Glutamatergic neuron (in vitro differentiated cells): Measurements from ENCODE around the gene TRIM25. TPM values are rescaled to one million over a fixed set of nuclear protein-coding genes. Genes with fewer than 3 reads are reported as not detected.

Experiments
- DNase-seq: peaks from one replicate; pipeline ENCODE4 v3.0.0; 2022
- H3K27ac Mint-ChIP-seq: one replicate; pipeline ENCODE4 v1.8.0; 2020; ENCODE audit warnings: mild to moderate bottlenecking, mixed read lengths, inconsistent platforms; ENCODE audit not compliant: unreplicated experiment
- H3K27me3 Mint-ChIP-seq: one replicate; pipeline ENCODE4 v1.8.0; 2020; ENCODE audit warnings: mild to moderate bottlenecking, moderate library complexity, mixed read lengths, inconsistent platforms; ENCODE audit not compliant: unreplicated experiment
- H3K36me3 Mint-ChIP-seq: one replicate; pipeline ENCODE4 v1.8.0; 2020; ENCODE audit warnings: mild to moderate bottlenecking, mixed read lengths, inconsistent platforms; ENCODE audit not compliant: unreplicated experiment
- H3K4me1 Mint-ChIP-seq: one replicate; pipeline ENCODE4 v1.8.0; 2020; ENCODE audit warnings: mild to moderate bottlenecking, low read depth, mixed read lengths, inconsistent platforms; ENCODE audit not compliant: unreplicated experiment
- H3K4me3 Mint-ChIP-seq: one replicate; pipeline ENCODE4 v1.8.0; 2020; ENCODE audit warnings: mild to moderate bottlenecking, mixed read lengths, inconsistent platforms; ENCODE audit not compliant: unreplicated experiment
- H3K9me3 Mint-ChIP-seq: one replicate; pipeline ENCODE4 v1.8.0; 2020; ENCODE audit warnings: mild to moderate bottlenecking, moderate library complexity, mixed read lengths, inconsistent platforms; ENCODE audit not compliant: unreplicated experiment
- CTCF ChIP-seq: fragments of 200-600 bp; sonication (generic); IDR thresholded peaks from one replicate; pipeline ENCODE4 v1.5.0; 2021; ENCODE audit not compliant: partially characterized antibody, unreplicated experiment
- total RNA-seq: library from RNA; stranded (reverse); fragmentation: NEBNext Ultra II Directional; extraction: Animal tissue kit (Norgen Biotek cat#: 25700); gene quantifications from one replicate; pipeline ENCODE4 v1.2.1, GENCODE V29; 2021; ENCODE audit not compliant: unreplicated experiment

TRIM25 gene
- total RNA-seq, 1 donor from 2014 or later, result 1.9 TPM

DNA sequence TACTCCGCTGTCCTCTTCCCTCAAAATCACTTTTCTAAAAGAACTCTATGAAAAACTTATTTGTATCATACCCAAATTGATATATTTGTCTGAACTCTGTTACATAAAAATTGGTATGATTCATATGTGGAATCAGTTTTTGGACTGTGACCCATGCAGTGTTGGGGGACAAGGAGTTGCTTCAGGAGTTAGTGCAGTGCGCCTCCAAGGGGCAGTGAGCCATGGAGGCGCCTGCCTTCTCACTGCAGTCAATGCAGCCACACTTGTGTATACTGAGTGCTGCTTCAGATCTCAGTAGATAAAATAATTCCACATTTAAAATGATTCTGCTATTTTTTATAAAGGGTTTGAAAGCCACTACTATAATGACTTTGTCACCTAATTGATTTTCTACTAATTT, 47.4 kb downstream of the TRIM25 start:
- no peaks in the 10 kb centered on the region for H3K27me3 Mint-ChIP-seq
- no peaks in the 10 kb centered on the region for H3K4me1 Mint-ChIP-seq
- no peaks in the 10 kb centered on the region for H3K36me3 Mint-ChIP-seq
- no peak overlapping the region for H3K4me3 Mint-ChIP-seq
- DNase-seq, result no peak
- no peak overlapping the region for H3K27ac Mint-ChIP-seq
- H3K9me3 Mint-ChIP-seq, result no peaks in the 10 kb centered on the region
- no peak for TF ChIP-seq CTCF

DNA sequence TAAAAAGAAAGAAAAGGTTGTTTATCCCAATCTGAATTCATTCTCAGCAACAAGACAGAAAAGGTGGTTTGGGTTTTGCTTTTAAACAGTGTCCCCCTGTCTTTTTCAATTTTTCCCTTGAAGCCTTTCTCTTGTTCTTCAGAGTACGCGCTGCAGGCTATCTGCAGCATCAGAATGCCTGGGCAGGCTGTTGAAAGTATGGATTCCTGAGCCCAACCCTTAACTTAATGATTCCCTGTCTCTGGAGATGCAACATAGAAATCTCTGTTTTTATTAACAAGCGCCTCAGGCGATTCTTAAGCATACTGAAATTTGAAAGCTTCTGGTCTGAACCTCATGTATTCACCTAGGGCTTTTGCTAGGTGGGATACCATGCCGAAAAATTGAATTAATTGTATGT, 47.8 kb downstream of the TRIM25 start:
- H3K27ac Mint-ChIP-seq, result no peak overlapping the region
- H3K27me3 Mint-ChIP-seq, result no peaks in the 10 kb centered on the region
- no peaks in the 10 kb centered on the region for H3K4me1 Mint-ChIP-seq
- TF ChIP-seq CTCF, result no peak
- no peak overlapping the region for H3K4me3 Mint-ChIP-seq
- no peaks in the 10 kb centered on the region for H3K9me3 Mint-ChIP-seq
- DNase-seq, result no peak
- no peaks in the 10 kb centered on the region for H3K36me3 Mint-ChIP-seq

DNA sequence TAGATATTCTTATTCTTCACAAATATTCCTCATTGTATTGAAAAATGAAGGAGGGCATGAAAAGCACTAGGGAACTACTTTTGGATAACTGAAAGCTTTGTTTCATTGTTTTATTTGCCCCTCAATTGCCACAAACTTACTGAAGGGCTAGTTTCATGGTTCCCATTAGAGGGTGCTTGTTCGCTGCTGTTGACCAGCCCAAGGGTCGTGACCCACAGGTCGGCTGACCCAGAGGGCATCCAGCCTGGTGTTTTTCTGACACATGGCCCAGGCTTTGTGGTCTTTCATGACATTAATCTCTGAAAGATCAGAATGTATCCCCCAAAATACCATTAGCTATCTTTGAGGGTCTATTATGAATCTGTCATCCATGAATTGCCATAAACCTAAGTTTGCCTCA, 49.9 kb downstream of the TRIM25 start:
- Mint-ChIP-seq H3K9me3 (no peaks in the 10 kb centered on the region), H3K27me3 (no peaks in the 10 kb centered on the region), H3K4me3 (no peak overlapping the region), H3K36me3 (no peaks in the 10 kb centered on the region), H3K27ac (no peak overlapping the region), H3K4me1 (no peaks in the 10 kb centered on the region)
- TF ChIP-seq CTCF, result no peak
- no peak for DNase-seq

GRCh38 chr17:56861899-56862298, 52.0 kb downstream of the TRIM25 start:
- no peaks in the 10 kb centered on the region for H3K4me1 Mint-ChIP-seq
- no peaks in the 10 kb centered on the region for H3K36me3 Mint-ChIP-seq
- no peak for TF ChIP-seq CTCF
- no peaks in the 10 kb centered on the region for H3K27me3 Mint-ChIP-seq
- no peaks in the 10 kb centered on the region for H3K9me3 Mint-ChIP-seq
- DNase-seq, result no peak
- H3K27ac Mint-ChIP-seq, result no peak overlapping the region
- no peak overlapping the region for H3K4me3 Mint-ChIP-seq

GRCh38 chr17:56851008-56851407, 62.8 kb downstream of the TRIM25 start:
- Mint-ChIP-seq H3K4me1 (no peaks in the 10 kb centered on the region), H3K36me3 (no peaks in the 10 kb centered on the region), H3K27ac (no peak overlapping the region), H3K27me3 (peaks cover 2% of the 10 kb centered on the region), H3K4me3 (no peak overlapping the region), H3K9me3 (peaks cover 1% of the 10 kb centered on the region)
- DNase-seq, result no peak
- TF ChIP-seq CTCF, result no peak
